Stomach smooth muscle (tissue), 2 donors: Measurements from ENCODE around the gene PSMA1.
A peak's percentile ranks its signal among the peaks of the same experiment; 100 is the strongest.

ENCODE experiments used
- H3K27ac ChIP-seq: one replicate; pipeline ENCODE4 v1.7.0; 2013; ENCODE audit warnings: mild to moderate bottlenecking, low read length, inconsistent platforms
- H3K27me3 ChIP-seq, 2 donors: one replicate each; pipeline ENCODE4 v1.7.0; 2013; ENCODE audit warnings: low read length in 2 of 2; ENCODE audit not compliant: insufficient read depth in 2 of 2, control insufficient read depth in 1 of 2
- H3K36me3 ChIP-seq, 2 donors: one replicate each; pipeline ENCODE4 v1.7.0; 2013; ENCODE audit warnings: low read length in 2 of 2; ENCODE audit not compliant: control insufficient read depth in 2 of 2, insufficient read depth in 2 of 2
- H3K4me1 ChIP-seq: one replicate; pipeline ENCODE4 v1.7.0; 2013; ENCODE audit warnings: low read length; ENCODE audit not compliant: control insufficient read depth, insufficient read depth
- H3K4me3 ChIP-seq, 2 donors: one replicate each; pipeline ENCODE4 v1.7.0; 2013; ENCODE audit warnings: low read length in 2 of 2
- H3K9ac ChIP-seq, 2 donors: one replicate each; pipeline ENCODE4 v1.7.0; 2013; ENCODE audit warnings: low read length in 2 of 2, mild to moderate bottlenecking in 1 of 2
- H3K9me3 ChIP-seq, 2 donors: one replicate each; pipeline ENCODE4 v1.7.0; 2013; ENCODE audit warnings: low read length in 2 of 2; ENCODE audit not compliant: control insufficient read depth in 2 of 2
- donor health status: healthy.
- donor health status: Pancreatic carcinoma.

The PSMA1 gene

GRCh38 chr11:14529951-14530350 lies 9.8 kb upstream of the PSMA1 start:
- Histone ChIP-seq H3K36me3 (no peaks in the 10 kb centered on the region), H3K9me3 (no peaks in the 10 kb centered on the region), H3K9ac (no peak overlapping the region), H3K4me3 (no peak overlapping the region), H3K4me1 (no peaks in the 10 kb centered on the region), H3K27ac (no peak overlapping the region), H3K27me3 (no peaks in the 10 kb centered on the region)

- no peaks in the 10 kb centered on the region for H3K27me3 ChIP-seq
- no peak overlapping the region for H3K9ac ChIP-seq
- no peak overlapping the region for H3K4me3 ChIP-seq
- no peaks in the 10 kb centered on the region for H3K9me3 ChIP-seq
- no peaks in the 10 kb centered on the region for H3K36me3 ChIP-seq
- H3K4me1 ChIP-seq, result no peaks in the 10 kb centered on the region
- no peak overlapping the region for H3K27ac ChIP-seq
Observed at GRCh38 chr11:14529321-14529720, 9.1 kb upstream of the PSMA1 start.

- Histone ChIP-seq H3K36me3 (peaks cover 0 to 3% of the 10 kb centered on the region in 2 donors), H3K9ac (no peak overlapping the region), H3K4me1 (peaks cover 6% of the 10 kb centered on the region), H3K9me3 (no peaks in the 10 kb centered on the region), H3K4me3 (no peak overlapping the region), H3K27me3 (no peaks in the 10 kb centered on the region), H3K27ac (no peak overlapping the region)
Observed at GRCh38 chr11:14522801-14523200, 2.6 kb upstream of the PSMA1 start.

GRCh38 chr11:14522245-14522644 lies 2.1 kb upstream of the PSMA1 start:
- no peak overlapping the region for H3K27ac ChIP-seq
- no peak overlapping the region for H3K4me3 ChIP-seq
- peaks cover 6% of the 10 kb centered on the region for H3K4me1 ChIP-seq
- H3K36me3 ChIP-seq, result peaks cover 2 to 8% of the 10 kb centered on the region in 2 donors
- H3K27me3 ChIP-seq, result no peaks in the 10 kb centered on the region
- H3K9ac ChIP-seq, result no peak overlapping the region
- H3K9me3 ChIP-seq, result no peaks in the 10 kb centered on the region

DNA sequence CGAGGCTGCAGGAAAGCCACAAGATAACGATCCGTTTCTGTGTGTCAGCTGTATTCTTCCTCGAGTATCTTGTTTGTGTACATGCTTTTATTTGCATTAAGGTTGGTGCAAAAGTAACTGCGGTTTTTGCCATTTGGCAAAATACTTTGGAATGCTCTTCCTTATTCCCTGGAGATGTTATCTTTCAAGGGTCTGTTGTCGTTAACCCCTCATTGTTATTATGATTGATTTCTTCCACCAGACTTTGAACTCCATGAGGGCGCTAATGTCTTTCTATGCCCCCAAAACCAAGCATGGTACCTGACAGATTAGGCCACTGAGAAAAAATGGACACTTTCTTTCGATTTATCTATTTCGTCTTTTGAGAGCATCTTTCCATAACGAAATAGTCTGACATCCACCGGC lies 563 bp upstream of the PSMA1 start:
- H3K4me1 ChIP-seq, result peaks cover 6% of the 10 kb centered on the region
- H3K9me3 ChIP-seq, result no peaks in the 10 kb centered on the region
- no peaks in the 10 kb centered on the region for H3K27me3 ChIP-seq
- peak overlapping the region; percentile 96 to 98 for H3K4me3 ChIP-seq
- peaks cover 8 to 12% of the 10 kb centered on the region in 2 donors for H3K36me3 ChIP-seq
- H3K9ac ChIP-seq, result peak overlapping the region; percentile 85 to 99
- peak overlapping the region; percentile 80 for H3K27ac ChIP-seq

GRCh38 chr11:14519597-14519916 lies 629 bp downstream of the PSMA1 start:
- peak overlapping the region; percentile 96 to 98 for H3K4me3 ChIP-seq
- H3K4me1 ChIP-seq, result peaks cover 6% of the 10 kb centered on the region
- H3K9ac ChIP-seq, result peak overlapping the region; percentile 85 to 99
- no peaks in the 10 kb centered on the region for H3K9me3 ChIP-seq
- H3K36me3 ChIP-seq, result peaks cover 13 to 14% of the 10 kb centered on the region in 2 donors
- no peaks in the 10 kb centered on the region for H3K27me3 ChIP-seq
- H3K27ac ChIP-seq, result peak overlapping the region; percentile 80

DNA sequence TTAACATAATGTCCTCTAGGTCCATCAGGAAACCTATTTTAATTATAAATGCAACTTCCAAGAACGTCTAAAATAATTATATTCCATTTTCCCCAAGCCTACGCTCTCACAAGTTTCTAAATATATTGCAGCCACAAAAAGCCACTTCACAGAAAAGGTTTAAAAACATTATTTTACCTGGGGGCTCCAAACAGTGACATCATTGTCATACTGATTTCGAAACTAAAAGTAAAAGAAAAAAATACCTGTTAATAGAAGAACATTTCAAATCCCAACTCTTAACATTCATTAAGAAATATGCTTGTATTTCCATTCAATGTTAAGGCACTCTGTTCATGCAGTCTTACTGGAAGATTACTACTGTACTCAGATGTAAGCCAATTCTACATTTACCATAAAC lies 1.4 kb downstream of the PSMA1 start:
- H3K36me3 ChIP-seq, result peaks cover 15 to 16% of the 10 kb centered on the region in 2 donors
- peak overlapping the region; percentile 85 to 99 for H3K9ac ChIP-seq
- H3K4me3 ChIP-seq, result peak overlapping the region; percentile 96 to 98
- H3K27ac ChIP-seq, result no peak overlapping the region
- H3K27me3 ChIP-seq, result no peaks in the 10 kb centered on the region
- peaks cover 6% of the 10 kb centered on the region for H3K4me1 ChIP-seq
- no peaks in the 10 kb centered on the region for H3K9me3 ChIP-seq

GRCh38 chr11:14513800-14514199 lies 6.4 kb downstream of the PSMA1 start:
- peaks cover 31 to 38% of the 10 kb centered on the region in 2 donors for H3K36me3 ChIP-seq
- no peak overlapping the region for H3K27ac ChIP-seq
- no peak overlapping the region for H3K9ac ChIP-seq
- no peak overlapping the region for H3K4me3 ChIP-seq
- peaks cover under 1% of the 10 kb centered on the region for H3K4me1 ChIP-seq
- H3K9me3 ChIP-seq, result no peaks in the 10 kb centered on the region
- H3K27me3 ChIP-seq, result no peaks in the 10 kb centered on the region

- Histone ChIP-seq H3K27me3 (no peaks in the 10 kb centered on the region), H3K9me3 (no peaks in the 10 kb centered on the region), H3K36me3 (peaks cover 39 to 50% of the 10 kb centered on the region in 2 donors), H3K4me1 (no peaks in the 10 kb centered on the region), H3K9ac (no peak overlapping the region), H3K4me3 (no peak overlapping the region), H3K27ac (no peak overlapping the region)
Observed at GRCh38 chr11:14506532-14506931, 13.7 kb downstream of the PSMA1 start.

- Histone ChIP-seq H3K9ac (no peak overlapping the region), H3K9me3 (no peaks in the 10 kb centered on the region), H3K4me1 (no peaks in the 10 kb centered on the region), H3K4me3 (no peak overlapping the region), H3K36me3 (peaks cover 28 to 38% of the 10 kb centered on the region in 2 donors), H3K27ac (no peak overlapping the region), H3K27me3 (no peaks in the 10 kb centered on the region)
Observed at GRCh38 chr11:14503023-14503422, 17.2 kb downstream of the PSMA1 start.

DNA sequence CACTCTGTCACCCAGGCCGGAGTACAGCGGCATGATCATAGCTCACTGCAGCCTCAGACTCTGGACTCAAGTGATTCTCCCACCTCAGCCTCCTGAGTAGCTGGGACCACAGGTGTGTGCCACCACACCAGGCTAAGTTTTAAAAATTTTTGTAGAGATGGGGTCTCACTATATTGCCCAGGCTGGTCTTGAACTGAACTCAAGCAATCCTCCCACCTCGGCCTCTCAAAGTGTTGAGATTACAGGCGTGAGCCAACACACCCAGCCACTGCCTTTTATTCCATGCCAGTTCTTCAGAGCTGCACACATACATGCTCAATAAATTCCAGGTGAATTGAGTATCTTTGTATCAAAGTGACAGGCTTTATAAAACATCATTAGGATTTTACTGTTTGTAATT lies 18.1 kb downstream of the PSMA1 start:
- no peak overlapping the region for H3K27ac ChIP-seq

More for the DNA sequence above, 18.1 kb downstream of the PSMA1 start:
- Histone ChIP-seq H3K4me1 (no peaks in the 10 kb centered on the region), H3K4me3 (no peak overlapping the region), H3K9ac (no peak overlapping the region), H3K27me3 (no peaks in the 10 kb centered on the region), H3K36me3 (peaks cover 26 to 40% of the 10 kb centered on the region in 2 donors), H3K9me3 (no peaks in the 10 kb centered on the region)
